Measurements from ENCODE around the gene LAMB4. TPM values are rescaled to one million over a fixed set of nuclear protein-coding genes. Genes with fewer than 3 reads are reported as not detected.

Gene LAMB4
- total RNA-seq, 1 donor from 2014 or later: not detected

DNA sequence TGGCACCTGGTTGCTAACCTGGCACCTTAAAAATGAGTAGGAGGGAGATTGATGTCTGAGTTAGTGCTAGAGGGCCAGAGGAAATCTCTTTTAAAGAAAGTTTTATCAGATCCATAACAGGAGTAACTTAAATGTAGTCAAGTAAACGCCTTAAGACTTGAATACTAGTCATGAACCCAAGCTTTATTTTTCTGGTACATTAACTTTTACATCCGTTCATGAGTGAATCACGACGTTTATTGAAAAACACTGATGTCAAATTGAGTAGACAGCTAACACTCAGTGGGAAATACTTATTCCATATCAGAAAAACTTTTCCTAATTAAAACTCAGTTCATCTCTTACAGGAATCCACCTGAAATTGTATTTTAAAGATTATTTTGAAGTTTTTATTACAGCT lies 120.3 kb downstream of the LAMB4 start:
- intact Hi-C loops (cut with DNase I): no loop called here
- TF ChIP-seq, protein P1, sequence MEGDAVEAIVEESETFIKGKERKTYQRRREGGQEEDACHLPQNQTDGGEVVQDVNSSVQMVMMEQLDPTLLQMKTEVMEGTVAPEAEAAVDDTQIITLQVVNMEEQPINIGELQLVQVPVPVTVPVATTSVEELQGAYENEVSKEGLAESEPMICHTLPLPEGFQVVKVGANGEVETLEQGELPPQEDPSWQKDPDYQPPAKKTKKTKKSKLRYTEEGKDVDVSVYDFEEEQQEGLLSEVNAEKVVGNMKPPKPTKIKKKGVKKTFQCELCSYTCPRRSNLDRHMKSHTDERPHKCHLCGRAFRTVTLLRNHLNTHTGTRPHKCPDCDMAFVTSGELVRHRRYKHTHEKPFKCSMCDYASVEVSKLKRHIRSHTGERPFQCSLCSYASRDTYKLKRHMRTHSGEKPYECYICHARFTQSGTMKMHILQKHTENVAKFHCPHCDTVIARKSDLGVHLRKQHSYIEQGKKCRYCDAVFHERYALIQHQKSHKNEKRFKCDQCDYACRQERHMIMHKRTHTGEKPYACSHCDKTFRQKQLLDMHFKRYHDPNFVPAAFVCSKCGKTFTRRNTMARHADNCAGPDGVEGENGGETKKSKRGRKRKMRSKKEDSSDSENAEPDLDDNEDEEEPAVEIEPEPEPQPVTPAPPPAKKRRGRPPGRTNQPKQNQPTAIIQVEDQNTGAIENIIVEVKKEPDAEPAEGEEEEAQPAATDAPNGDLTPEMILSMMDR (IDR thresholded peaks at IDR 0.05): no peak
- H3K27ac ChIP-seq: no peak overlapping the region

DNA sequence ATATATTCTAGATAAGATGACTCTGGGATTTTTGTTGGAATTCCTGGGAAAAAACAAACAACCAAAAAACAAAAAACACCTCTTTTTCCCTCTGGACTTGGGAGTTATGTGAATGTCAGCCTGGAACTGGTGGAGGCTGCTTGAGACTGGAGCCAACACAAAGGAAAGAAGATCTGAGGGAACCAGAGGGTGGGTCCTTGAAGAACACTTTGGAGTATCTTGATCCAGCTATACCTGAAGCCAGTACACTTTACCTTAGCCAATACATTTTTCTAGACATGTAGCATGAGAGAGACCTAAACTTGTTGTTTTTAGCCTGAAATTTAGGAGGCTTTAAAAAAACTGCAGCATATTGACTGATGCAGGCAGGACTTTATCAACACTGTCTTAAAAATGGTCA lies 121.3 kb downstream of the LAMB4 start:
- no peaks in the 10 kb centered on the region for H3K9me3 ChIP-seq
- intact Hi-C loops (cut with DNase I): no loop called here

More for the DNA sequence above, 120.3 kb downstream of the LAMB4 start:
- no peak for ATAC-seq
- Histone ChIP-seq H3K9me3 (no peaks in the 10 kb centered on the region), H3K4me3 (no peak overlapping the region), H3K36me3 (no peaks in the 10 kb centered on the region), H3K27me3 (ENCODE audit: low read depth) (no peaks in the 10 kb centered on the region), H3K4me1 (no peaks in the 10 kb centered on the region)
- no peak for DNase-seq

DNA sequence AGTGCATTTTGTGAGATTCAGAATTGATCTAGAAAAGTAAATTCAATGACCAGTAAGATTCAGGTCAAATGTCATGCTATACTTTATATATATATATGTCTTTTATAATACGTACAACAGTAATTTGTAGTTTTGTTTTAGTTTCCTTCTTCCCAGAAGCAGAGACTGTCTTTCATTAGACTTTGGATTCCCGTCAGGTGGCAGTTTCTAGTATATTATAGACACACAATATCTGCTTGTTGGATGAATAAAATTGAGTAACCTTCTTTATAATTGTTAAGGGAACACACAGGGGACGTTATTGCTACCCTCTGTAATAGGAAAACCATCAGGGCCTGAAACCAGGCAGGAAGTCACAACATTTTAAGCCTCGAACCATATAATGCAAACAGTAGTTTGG lies 121.9 kb downstream of the LAMB4 start:
- TF ChIP-seq, protein P1 (IDR thresholded peaks at IDR 0.05): no peak
- H3K27me3 ChIP-seq (ENCODE audit: low read depth): peaks cover 13% of the 10 kb centered on the region
- ATAC-seq: no peak
- H3K4me1 ChIP-seq: peaks cover 14% of the 10 kb centered on the region
- no peaks in the 10 kb centered on the region for H3K36me3 ChIP-seq
- no peaks in the 10 kb centered on the region for H3K9me3 ChIP-seq
- intact Hi-C loops (cut with DNase I): no loop called here
- no peak overlapping the region for H3K4me3 ChIP-seq
- no peak for DNase-seq
- H3K27ac ChIP-seq: no peak overlapping the region

More for the DNA sequence above, 121.3 kb downstream of the LAMB4 start:
- TF ChIP-seq, protein P1 (IDR thresholded peaks at IDR 0.05): no peak
- Histone ChIP-seq H3K4me3 (no peak overlapping the region), H3K27me3 (ENCODE audit: low read depth) (peaks cover 7% of the 10 kb centered on the region), H3K4me1 (peaks cover 8% of the 10 kb centered on the region), H3K36me3 (no peaks in the 10 kb centered on the region), H3K27ac (no peak overlapping the region)
- no peak for ATAC-seq
- DNase-seq: no peak

DNA sequence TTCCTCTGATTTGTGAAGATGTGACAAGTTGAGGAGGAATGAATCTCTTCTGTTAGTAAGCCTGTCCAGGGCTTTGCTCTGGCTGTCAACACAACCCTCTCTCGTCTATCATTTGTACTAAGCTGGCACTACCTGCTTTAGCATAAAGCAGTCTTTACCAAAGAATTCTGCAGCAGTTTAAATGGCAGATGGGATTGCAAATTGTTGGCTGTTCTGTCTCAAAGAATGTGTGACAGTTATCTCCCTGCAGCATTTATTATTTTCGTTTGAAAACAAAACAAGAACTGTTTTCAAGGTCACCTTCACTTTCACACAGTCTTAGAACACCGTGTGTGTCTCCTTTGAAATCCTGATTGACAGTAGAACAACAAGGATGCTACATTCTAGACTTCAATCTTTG lies 122.4 kb downstream of the LAMB4 start:
- no peak for ATAC-seq

DNA sequence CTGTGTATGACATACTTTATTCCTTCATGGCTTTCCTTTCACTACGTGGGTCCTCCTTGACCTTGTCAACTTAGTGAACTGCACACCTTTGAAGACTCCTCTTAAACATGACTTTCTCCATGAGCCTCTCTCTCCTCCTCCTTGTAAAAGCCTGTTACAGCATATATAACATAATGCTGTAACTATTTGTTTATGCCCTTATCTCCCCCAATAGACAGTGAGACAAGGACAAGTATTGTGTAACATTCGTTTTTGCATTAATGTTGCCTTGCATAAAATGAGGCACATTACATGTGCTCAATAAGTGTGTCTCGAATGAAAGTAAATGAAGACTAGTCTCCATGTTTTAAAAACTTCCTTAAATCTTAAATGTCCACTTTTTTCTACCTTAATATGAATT lies 122.9 kb downstream of the LAMB4 start:
- intact Hi-C loops (cut with DNase I): no loop called here
- TF ChIP-seq, protein P1 (IDR thresholded peaks at IDR 0.05): no peak
- H3K9me3 ChIP-seq: no peaks in the 10 kb centered on the region
- H3K36me3 ChIP-seq: no peaks in the 10 kb centered on the region
- ATAC-seq (no peak), DNase-seq (no peak)
- H3K4me3 ChIP-seq: no peak overlapping the region
- H3K4me1 ChIP-seq: peaks cover 22% of the 10 kb centered on the region
- peaks cover 22% of the 10 kb centered on the region for H3K27me3 ChIP-seq (ENCODE audit: low read depth)
- no peak overlapping the region for H3K27ac ChIP-seq

More for the DNA sequence above, 122.4 kb downstream of the LAMB4 start:
- TF ChIP-seq, protein P1 (IDR thresholded peaks at IDR 0.05): no peak
- Histone ChIP-seq H3K4me1 (peaks cover 17% of the 10 kb centered on the region), H3K27me3 (ENCODE audit: low read depth) (peaks cover 17% of the 10 kb centered on the region), H3K36me3 (no peaks in the 10 kb centered on the region), H3K4me3 (no peak overlapping the region), H3K27ac (no peak overlapping the region), H3K9me3 (no peaks in the 10 kb centered on the region)
- intact Hi-C loops (cut with DNase I): no loop called here
- DNase-seq: no peak
